Neural progenitor cell (in vitro differentiated cells): ENCODE measurements around the gene ZNF142. TPM values are rescaled to one million over a fixed set of nuclear protein-coding genes. Genes with fewer than 3 reads are reported as not detected.

Experiments used
- DNase-seq: peaks from one replicate; pipeline ENCODE4 v3.0.0-alpha.2; 2016; ENCODE audit warnings: low spot score
- H2AFZ ChIP-seq: fragments of 200-600 bp; sonication (generic); replicated peaks from 2 replicates; pipeline ENCODE4 v1.6.1; 2016; ENCODE audit warnings: antibody characterized with exemption
- H3F3A ChIP-seq: fragments of 200-600 bp; sonication (generic); 2 replicates; pipeline ENCODE4 v1.6.1; 2016; ENCODE audit warnings: antibody characterized with exemption, low read depth
- H3K27ac ChIP-seq: fragments of 200-600 bp; sonication (generic); 2 replicates; pipeline ENCODE4 v1.5.1; 2016; ENCODE audit warnings: mild to moderate bottlenecking
- H3K27me3 ChIP-seq: fragments of 200-600 bp; sonication (generic); 2 replicates; pipeline ENCODE4 v1.6.1; 2016; ENCODE audit warnings: mild to moderate bottlenecking, moderate library complexity
- H3K36me3 ChIP-seq: fragments of 200-600 bp; sonication (generic); 2 replicates; pipeline ENCODE4 v1.5.1; 2016
- H3K4me1 ChIP-seq: fragments of 200-600 bp; sonication (generic); 2 replicates; pipeline ENCODE4 v1.6.1; 2016; ENCODE audit warnings: mixed run types
- H3K4me2 ChIP-seq: fragments of 200-600 bp; sonication (generic); 2 replicates; pipeline ENCODE4 v1.6.1; 2016
- H3K4me3 ChIP-seq: fragments of 200-600 bp; sonication (generic); 2 replicates; pipeline ENCODE4 v1.5.1; 2016
- H3K79me2 ChIP-seq: fragments of 200-600 bp; sonication (generic); 2 replicates; pipeline ENCODE4 v1.6.1; 2016; ENCODE audit warnings: low read depth
- H3K9ac ChIP-seq: fragments of 200-600 bp; sonication (generic); 2 replicates; pipeline ENCODE4 v1.6.1; 2016
- H3K9me3 ChIP-seq: fragments of 200-600 bp; sonication (generic); 2 replicates; pipeline ENCODE4 v1.5.1; 2016; ENCODE audit warnings: low read depth
- H4K20me1 ChIP-seq: fragments of 200-600 bp; sonication (generic); 2 replicates; pipeline ENCODE4 v1.6.1; 2016; ENCODE audit warnings: low read depth
- H3K27ac Mint-ChIP-seq: 3 replicates; pipeline ENCODE4 v1.8.0; 2021; ENCODE audit warnings: mixed read lengths
- H3K27me3 Mint-ChIP-seq: 2 replicates; pipeline ENCODE4 v1.8.0; 2022; ENCODE audit warnings: low read depth, mild to moderate bottlenecking, inconsistent platforms, moderate library complexity, mixed read lengths; ENCODE audit not compliant: insufficient read depth
- H3K36me3 Mint-ChIP-seq: 3 replicates; pipeline ENCODE4 v1.8.0; 2021; ENCODE audit warnings: mixed read lengths
- H3K4me1 Mint-ChIP-seq: 3 replicates; pipeline ENCODE4 v1.8.0; 2021; ENCODE audit warnings: mixed read lengths
- H3K4me3 Mint-ChIP-seq: 3 replicates; pipeline ENCODE4 v1.8.0; 2021; ENCODE audit warnings: mild to moderate bottlenecking, moderate library complexity, mixed read lengths
- H3K9me3 Mint-ChIP-seq: 3 replicates; pipeline ENCODE4 v1.8.0; 2020; ENCODE audit warnings: mixed read lengths
- EZH2 ChIP-seq: fragments of 200-600 bp; sonication (generic); IDR thresholded peaks from 2 replicates; pipeline ENCODE4 v1.6.1; 2017; ENCODE audit warnings: antibody characterized with exemption, mild to moderate bottlenecking, moderate library complexity
- EZH2phosphoT487 ChIP-seq: fragments of 200-600 bp; sonication (generic); IDR thresholded peaks from 2 replicates; pipeline ENCODE4 v1.6.1; 2017; ENCODE audit warnings: antibody characterized with exemption
- total RNA-seq: library from RNA; depleted of rRNA; stranded (reverse); fragments of >200 nt; gene quantifications from 2 replicates; pipeline ENCODE4 v1.2.3, GENCODE V29; 2015; ENCODE audit warnings: low replicate concordance
- TF ChIP-seq, protein P1 (sequence below): fragments of 200-600 bp; sonication (generic); IDR thresholded peaks from 2 replicates; pipeline ENCODE4 v1.5.1; 2017; ENCODE audit warnings: antibody characterized with exemption, mild to moderate bottlenecking

Gene ZNF142
- total RNA-seq, 1 donor from 2014 or later: 3.3 TPM

DNA sequence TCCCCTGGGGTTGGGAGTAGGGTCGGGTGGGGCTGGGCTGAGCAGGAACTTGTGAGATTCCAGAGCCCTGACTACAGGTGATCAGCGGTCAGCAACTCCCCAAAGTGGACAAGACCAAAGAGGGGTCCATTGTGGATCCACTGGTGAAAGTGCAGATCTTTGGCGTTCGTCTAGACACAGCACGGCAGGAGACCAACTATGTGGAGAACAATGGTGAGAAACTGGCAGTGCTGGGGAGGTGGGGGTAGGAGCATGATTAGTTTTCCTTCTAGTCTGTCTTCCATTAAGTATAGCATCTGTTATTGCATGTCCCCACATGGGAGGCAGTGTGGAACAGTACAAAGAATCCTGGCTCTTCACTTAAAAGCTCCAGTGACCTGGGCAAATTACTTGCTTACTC, 23.7 kb downstream of the ZNF142 start:
- Histone ChIP-seq H3K4me2 (no peak overlapping the region), H3K36me3 (no peaks in the 10 kb centered on the region)

DNA sequence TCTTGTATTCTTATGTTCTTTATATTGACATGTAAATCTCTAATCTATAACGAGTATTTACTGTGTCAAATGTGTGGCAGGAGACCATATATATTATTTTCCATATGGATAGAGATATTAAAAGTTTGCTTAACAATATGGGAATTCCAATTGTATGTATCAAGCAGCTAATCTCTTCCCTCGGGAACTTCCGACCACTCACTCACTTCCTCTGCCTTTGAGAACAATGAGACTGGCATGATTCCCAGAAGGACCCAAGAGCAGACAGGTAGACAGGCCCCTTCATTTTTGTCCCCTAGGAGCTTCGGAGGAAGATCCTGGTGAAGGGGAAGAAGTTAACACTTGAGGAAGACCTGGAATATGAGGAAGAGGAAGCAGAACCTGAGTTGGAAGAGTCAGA, 27.6 kb downstream of the ZNF142 start:
- Histone ChIP-seq H3K27me3 (no peaks in the 10 kb centered on the region), H4K20me1 (no peaks in the 10 kb centered on the region), H3K4me3 (no peak overlapping the region), H3K27ac (no peak overlapping the region), H3K79me2 (no peaks in the 10 kb centered on the region), H3K4me2 (no peak overlapping the region), H3K4me1 (no peaks in the 10 kb centered on the region), H3K36me3 (no peaks in the 10 kb centered on the region), H3K9me3 (no peaks in the 10 kb centered on the region), H3F3A (no peaks in the 10 kb centered on the region), H2AFZ (no peak overlapping the region), H3K9ac (no peak overlapping the region)
- no peaks in the 10 kb centered on the region for H3K27me3 Mint-ChIP-seq
- TF ChIP-seq EZH2: no peak
- TF ChIP-seq EZH2phosphoT487: no peak
- TF ChIP-seq, protein P1, sequence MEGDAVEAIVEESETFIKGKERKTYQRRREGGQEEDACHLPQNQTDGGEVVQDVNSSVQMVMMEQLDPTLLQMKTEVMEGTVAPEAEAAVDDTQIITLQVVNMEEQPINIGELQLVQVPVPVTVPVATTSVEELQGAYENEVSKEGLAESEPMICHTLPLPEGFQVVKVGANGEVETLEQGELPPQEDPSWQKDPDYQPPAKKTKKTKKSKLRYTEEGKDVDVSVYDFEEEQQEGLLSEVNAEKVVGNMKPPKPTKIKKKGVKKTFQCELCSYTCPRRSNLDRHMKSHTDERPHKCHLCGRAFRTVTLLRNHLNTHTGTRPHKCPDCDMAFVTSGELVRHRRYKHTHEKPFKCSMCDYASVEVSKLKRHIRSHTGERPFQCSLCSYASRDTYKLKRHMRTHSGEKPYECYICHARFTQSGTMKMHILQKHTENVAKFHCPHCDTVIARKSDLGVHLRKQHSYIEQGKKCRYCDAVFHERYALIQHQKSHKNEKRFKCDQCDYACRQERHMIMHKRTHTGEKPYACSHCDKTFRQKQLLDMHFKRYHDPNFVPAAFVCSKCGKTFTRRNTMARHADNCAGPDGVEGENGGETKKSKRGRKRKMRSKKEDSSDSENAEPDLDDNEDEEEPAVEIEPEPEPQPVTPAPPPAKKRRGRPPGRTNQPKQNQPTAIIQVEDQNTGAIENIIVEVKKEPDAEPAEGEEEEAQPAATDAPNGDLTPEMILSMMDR: no peak
- H3K4me1 Mint-ChIP-seq: no peaks in the 10 kb centered on the region
- no peak overlapping the region for H3K27ac Mint-ChIP-seq
- H3K4me3 Mint-ChIP-seq: no peak overlapping the region
- no peak for DNase-seq
- no peaks in the 10 kb centered on the region for H3K9me3 Mint-ChIP-seq
- H3K36me3 Mint-ChIP-seq: peaks cover 6% of the 10 kb centered on the region

More for the DNA sequence above, 23.7 kb downstream of the ZNF142 start:
- Histone ChIP-seq H3K79me2 (no peaks in the 10 kb centered on the region), H3K27me3 (no peaks in the 10 kb centered on the region), H3K27ac (no peak overlapping the region), H3F3A (no peaks in the 10 kb centered on the region), H3K4me1 (no peaks in the 10 kb centered on the region), H3K9ac (no peak overlapping the region), H3K9me3 (no peaks in the 10 kb centered on the region), H4K20me1 (no peaks in the 10 kb centered on the region), H3K4me3 (no peak overlapping the region), H2AFZ (no peak overlapping the region)
- Mint-ChIP-seq H3K9me3 (no peaks in the 10 kb centered on the region), H3K36me3 (peaks cover 15% of the 10 kb centered on the region), H3K27me3 (no peaks in the 10 kb centered on the region), H3K4me1 (no peaks in the 10 kb centered on the region), H3K4me3 (no peak overlapping the region), H3K27ac (no peak overlapping the region)
- no peak for DNase-seq
- TF ChIP-seq EZH2phosphoT487: no peak

DNA sequence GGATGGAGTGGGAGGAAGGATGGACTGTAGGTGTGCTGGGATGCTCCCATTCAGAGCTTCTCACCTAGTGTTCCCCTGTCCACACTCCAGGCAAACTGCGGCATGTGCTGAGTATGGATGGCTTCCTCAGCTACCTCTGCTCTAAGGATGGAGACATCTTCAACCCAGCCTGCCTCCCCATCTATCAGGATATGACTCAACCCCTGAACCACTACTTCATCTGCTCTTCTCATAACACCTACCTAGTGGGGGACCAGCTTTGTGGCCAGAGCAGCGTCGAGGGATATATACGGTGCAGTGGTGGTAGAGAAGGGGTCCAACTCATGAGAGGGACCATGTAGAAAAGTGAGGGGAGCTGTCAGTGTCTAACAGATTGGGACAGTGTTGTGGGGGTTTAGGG, 31.5 kb downstream of the ZNF142 start:
- Histone ChIP-seq H3K79me2 (no peaks in the 10 kb centered on the region), H4K20me1 (no peaks in the 10 kb centered on the region), H3F3A (no peaks in the 10 kb centered on the region), H3K4me3 (no peak overlapping the region), H3K27me3 (no peaks in the 10 kb centered on the region), H3K9me3 (no peaks in the 10 kb centered on the region), H3K36me3 (no peaks in the 10 kb centered on the region), H3K27ac (no peak overlapping the region), H2AFZ (no peak overlapping the region), H3K4me2 (no peak overlapping the region), H3K9ac (no peak overlapping the region), H3K4me1 (no peaks in the 10 kb centered on the region)
- H3K27ac Mint-ChIP-seq: no peak overlapping the region
- TF ChIP-seq, protein P1: no peak
- TF ChIP-seq EZH2 (no peak), EZH2phosphoT487 (no peak)
- H3K36me3 Mint-ChIP-seq: no peaks in the 10 kb centered on the region
- no peak for DNase-seq
- H3K27me3 Mint-ChIP-seq: peaks cover 2% of the 10 kb centered on the region
- H3K4me3 Mint-ChIP-seq: no peak overlapping the region
- H3K9me3 Mint-ChIP-seq: no peaks in the 10 kb centered on the region
- H3K4me1 Mint-ChIP-seq: no peaks in the 10 kb centered on the region

DNA sequence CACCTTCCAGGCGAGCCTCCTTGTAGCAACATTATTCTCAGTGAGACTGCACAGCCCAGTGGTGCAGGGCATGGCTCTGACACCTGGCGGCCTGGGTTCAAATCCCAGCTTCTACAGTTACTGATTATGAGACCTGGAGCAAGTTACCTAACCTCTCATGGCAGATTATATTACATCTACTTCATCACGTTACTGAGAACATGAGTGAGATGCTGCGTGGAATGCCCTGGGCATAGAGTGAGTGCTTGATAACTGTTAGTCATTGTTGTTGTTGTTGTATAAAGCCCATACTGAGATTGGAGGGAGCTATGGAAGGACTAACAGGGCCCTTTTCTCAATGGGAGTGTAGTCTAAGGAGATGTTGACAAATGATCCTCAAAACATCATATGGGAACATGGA, 33.1 kb downstream of the ZNF142 start:
- DNase-seq: no peak
- H2AFZ ChIP-seq: no peak overlapping the region
- H3K36me3 ChIP-seq: no peaks in the 10 kb centered on the region
- H3K9ac ChIP-seq: no peak overlapping the region
- Mint-ChIP-seq H3K4me1 (no peaks in the 10 kb centered on the region), H3K4me3 (no peak overlapping the region), H3K27me3 (peaks cover 2% of the 10 kb centered on the region), H3K36me3 (no peaks in the 10 kb centered on the region), H3K9me3 (no peaks in the 10 kb centered on the region), H3K27ac (no peak overlapping the region)
- no peaks in the 10 kb centered on the region for H3K9me3 ChIP-seq
- H3K4me1 ChIP-seq: no peaks in the 10 kb centered on the region
- TF ChIP-seq EZH2 (no peak), EZH2phosphoT487 (no peak)
- TF ChIP-seq, protein P1: no peak
- no peak overlapping the region for H3K4me3 ChIP-seq
- no peaks in the 10 kb centered on the region for H3F3A ChIP-seq
- no peaks in the 10 kb centered on the region for H4K20me1 ChIP-seq
- H3K27me3 ChIP-seq: no peaks in the 10 kb centered on the region
- H3K4me2 ChIP-seq: no peak overlapping the region
- no peaks in the 10 kb centered on the region for H3K79me2 ChIP-seq
- no peak overlapping the region for H3K27ac ChIP-seq
